K562 (cell line): Measurements from ENCODE around the gene WIPF3. TPM values are rescaled to one million over a fixed set of nuclear protein-coding genes. Genes with fewer than 3 reads are reported as not detected.
A peak's percentile ranks its signal among the peaks of the same experiment; 100 is the strongest.

ENCODE experiments used
- CTBP1 ChIP-seq: fragments of 450-650 bp; IDR thresholded peaks from 2 replicates; pipeline ENCODE4 v1.6.1; 2016; ENCODE audit warnings: borderline replicate concordance
- DPF2 ChIP-seq: fragments of 450-650 bp; IDR thresholded peaks from 2 replicates; pipeline ENCODE4 v1.6.1; 2016
- EZH2 ChIP-seq: IDR thresholded peaks from 2 replicates; pipeline ENCODE4 v1.6.1; 2012; ENCODE audit warnings: low read depth, mild to moderate bottlenecking, inconsistent platforms, low read length, borderline replicate concordance
- HDGF ChIP-seq: fragments of 450-650 bp; IDR thresholded peaks from 2 replicates; pipeline ENCODE4 v1.6.1; 2016
- ILF3 ChIP-seq: fragments of 450-650 bp; IDR thresholded peaks from 2 replicates; pipeline ENCODE4 v1.6.1; 2018; ENCODE audit warnings: antibody characterized with exemption, mild to moderate bottlenecking, moderate library complexity, borderline replicate concordance
- IRF9 ChIP-seq: fragments of 450-650 bp; IDR thresholded peaks from 2 replicates; pipeline ENCODE4 v1.6.1; 2016; ENCODE audit warnings: missing biosample characterization, missing genetic modification characterization
- MEF2A ChIP-seq: IDR thresholded peaks from 2 replicates; pipeline ENCODE4 v1.6.1; 2011; ENCODE audit warnings: low read depth, mild to moderate bottlenecking, low read length, moderate library complexity; ENCODE audit not compliant: control insufficient read depth
- MEIS2 ChIP-seq: fragments of 450-650 bp; IDR thresholded peaks from 2 replicates; pipeline ENCODE4 v1.6.1; 2014; ENCODE audit warnings: mild to moderate bottlenecking; ENCODE audit not compliant: partially characterized antibody
- SFPQ ChIP-seq: fragments of 200-400 bp; formaldehyde crosslinking; IDR thresholded peaks from 2 replicates; pipeline ENCODE4 v1.6.1; 2017; ENCODE audit warnings: mild to moderate bottlenecking, low read depth, low read length, moderate library complexity
- SREBF2 ChIP-seq: sonication (generic); formaldehyde crosslinking; IDR thresholded peaks from 2 replicates; pipeline ENCODE4 v1.4.0; 2020; ENCODE audit warnings: mild to moderate bottlenecking, missing genetic modification reagents
- SRSF1 ChIP-seq: fragments of 200-400 bp; formaldehyde crosslinking; IDR thresholded peaks from 2 replicates; pipeline ENCODE4 v1.6.1; 2017; ENCODE audit warnings: mild to moderate bottlenecking, low read depth, low read length, moderate library complexity
- TARDBP ChIP-seq: fragments of 450-650 bp; IDR thresholded peaks from 2 replicates; pipeline ENCODE4 v1.6.1; 2016
- ZNF12 ChIP-seq: sonication (generic); formaldehyde crosslinking; IDR thresholded peaks from 2 replicates; pipeline ENCODE4 v1.4.0; 2020; ENCODE audit warnings: mild to moderate bottlenecking, missing genetic modification reagents
- ZNF175 ChIP-seq: fragments of 200-800 bp; sonication (Bioruptor generic); IDR thresholded peaks from 2 replicates; pipeline ENCODE4 v1.6.1; 2016; ENCODE audit warnings: low read depth, mild to moderate bottlenecking, missing genetic modification characterization, missing compliant biosample characterization
- polyA plus RNA-seq, 8 experiments: library from polyadenylated mRNA; depleted of rRNA in 4 of 8; stranded (reverse) in 5 of 8; unstranded in 3 of 8; fragments of >200 nt; fragmentation: Nextera tagmentation in 2 of 8; fragmentation: Illumina TruSeq in 1 of 8; extraction: Ambion mirVana in 2 of 8; extraction: Trizol in 1 of 8; gene quantifications; 2 replicates each; pipeline versions ENCODE4 v1.2.1 to v1.2.3, GENCODE V29; 2011 to 2014; ENCODE audit warnings: inconsistent platforms in 1 of 8, missing spikeins in 1 of 8
- total RNA-seq, 7 experiments: library from RNA; depleted of rRNA in 6 of 7; stranded (reverse); fragments of >200 nt in 6 of 7; fragmentation: Illumina TruSeq in 2 of 7; extraction: Trizol in 2 of 7; gene quantifications; 2 replicates each; pipeline versions ENCODE4 v1.2.1 to v1.2.3, GENCODE V29; 2011 to 2021; ENCODE audit warnings: low replicate concordance in 1 of 7
- TF ChIP-seq, protein P1 (sequence below), 3 experiments: fragments of 200-800 bp in 1 of 3; sonication (Bioruptor generic) in 1 of 3; sonication (generic) in 1 of 3; formaldehyde crosslinking in 1 of 3; IDR thresholded peaks; 2 replicates each; pipeline versions ENCODE4 v1.6.1 to v1.8.0; 2016 to 2022; ENCODE audit warnings: mild to moderate bottlenecking in 2 of 3, missing compliant biosample characterization in 2 of 3, missing genetic modification characterization in 2 of 3, missing genetic modification reagents in 1 of 3
- TF ChIP-seq, protein P2 (sequence below): fragments of 450-650 bp; IDR thresholded peaks from 2 replicates; pipeline ENCODE4 v1.6.1; 2014; ENCODE audit warnings: low read depth, mild to moderate bottlenecking, moderate library complexity, borderline replicate concordance

The WIPF3 gene
- total and polyA plus RNA-seq, 9 of the 15 experiments (the other 6 are each of a cell fraction or from before 2014, with no cell fraction given) = 0.18 to 3.2 (median 1.7) TPM

GRCh38 chr7:29921404-29922010 lies 115.2 kb downstream of the WIPF3 start (continued):
- TF ChIP-seq TARDBP (no peak), ILF3 (no peak), ZNF175 (CRISPR knock-in tag) (no peak), SRSF1 (no peak), ZNF12 (CRISPR knock-in tag) (no peak), IRF9 (tag) (no peak), MEF2A (no peak), HDGF (no peak), DPF2 (no peak), CTBP1 (0 out of 2 replicates have a peak, but pooled peaks have one; percentile 56), EZH2 (no peak), SFPQ (no peak), SREBF2 (CRISPR knock-in tag) (no peak), MEIS2 (no peak)
- TF ChIP-seq, protein P1, sequence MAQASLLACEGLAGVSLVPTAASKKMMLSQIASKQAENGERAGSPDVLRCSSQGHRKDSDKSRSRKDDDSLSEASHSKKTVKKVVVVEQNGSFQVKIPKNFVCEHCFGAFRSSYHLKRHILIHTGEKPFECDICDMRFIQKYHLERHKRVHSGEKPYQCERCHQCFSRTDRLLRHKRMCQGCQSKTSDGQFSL (CRISPR knock-in tag; IDR thresholded peaks at IDR 0.05) = no peak
- TF ChIP-seq, protein P1 (tag; IDR thresholded peaks at IDR 0.05) = no peak
- TF ChIP-seq, protein P2, sequence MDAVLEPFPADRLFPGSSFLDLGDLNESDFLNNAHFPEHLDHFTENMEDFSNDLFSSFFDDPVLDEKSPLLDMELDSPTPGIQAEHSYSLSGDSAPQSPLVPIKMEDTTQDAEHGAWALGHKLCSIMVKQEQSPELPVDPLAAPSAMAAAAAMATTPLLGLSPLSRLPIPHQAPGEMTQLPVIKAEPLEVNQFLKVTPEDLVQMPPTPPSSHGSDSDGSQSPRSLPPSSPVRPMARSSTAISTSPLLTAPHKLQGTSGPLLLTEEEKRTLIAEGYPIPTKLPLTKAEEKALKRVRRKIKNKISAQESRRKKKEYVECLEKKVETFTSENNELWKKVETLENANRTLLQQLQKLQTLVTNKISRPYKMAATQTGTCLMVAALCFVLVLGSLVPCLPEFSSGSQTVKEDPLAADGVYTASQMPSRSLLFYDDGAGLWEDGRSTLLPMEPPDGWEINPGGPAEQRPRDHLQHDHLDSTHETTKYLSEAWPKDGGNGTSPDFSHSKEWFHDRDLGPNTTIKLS = no peak
